Endothelial cell of umbilical vein (primary cell): Measurements from ENCODE around the gene PACSIN2. TPM values are rescaled to one million over a fixed set of nuclear protein-coding genes. Genes with fewer than 3 reads are reported as not detected.

ENCODE experiments used
- BruUV-seq: library from RNA; stranded (reverse); fragments of 400-500 nt; replicated peaks from 2 replicates; lab custom pipeline; 2021; lab: Mats Ljungman, UMichigan
- CTCF ChIA-PET: fragments of 300-600, 350-600 bp; sonication (Branson Sonifier 250); formaldehyde crosslinking; loops from one replicate; lab custom pipeline; 2021; ENCODE audit warnings: antibody characterized with exemption, inconsistent platforms; lab: Charles Lee
- POLR2A ChIA-PET: fragments of 300-600, 350-600 bp; sonication (Branson Sonifier 250); formaldehyde crosslinking; loops from one replicate; lab custom pipeline; 2021; ENCODE audit warnings: antibody characterized with exemption, inconsistent platforms; lab: Charles Lee
- DNase-seq: peaks from one replicate; pipeline ENCODE4 v3.0.0-alpha.2; 2011; ENCODE audit warnings: low read depth, low spot score
- FAIRE-seq: peaks from 2 replicates; lab custom pipeline; 2011; peaks lifted over from hg19 to GRCh38; lab: Jason Lieb, UNC
- H2AFZ ChIP-seq: 2 replicates; pipeline ENCODE4 v1.6.0; 2012; ENCODE audit warnings: low read depth, low read length, control low read depth, inconsistent platforms
- H3K27ac ChIP-seq: 2 replicates; pipeline ENCODE4 v1.5.1; 2011; ENCODE audit warnings: low read depth, mild to moderate bottlenecking, control low read depth, low read length, moderate library complexity; ENCODE audit not compliant: insufficient read depth
- H3K27me3 ChIP-seq, 2 experiments: 2 replicates each; pipeline versions ENCODE4 v1.6.0 to v1.6.1; 2011; ENCODE audit warnings: low read length in 2 of 2, mixed read lengths in 1 of 2; ENCODE audit not compliant: control insufficient read depth in 2 of 2, insufficient read depth in 2 of 2
- H3K36me3 ChIP-seq, 2 experiments: 2 replicates in 1 of 2; 3 replicates in 1 of 2; pipeline ENCODE4 v1.5.1; 2011; ENCODE audit warnings: low read length in 2 of 2, mild to moderate bottlenecking in 1 of 2, moderate library complexity in 1 of 2; ENCODE audit not compliant: control insufficient read depth in 2 of 2, insufficient read depth in 2 of 2; ENCODE audit errors: extremely low read depth in 1 of 2
- H3K4me1 ChIP-seq: 3 replicates; pipeline ENCODE4 v1.5.1; 2011; ENCODE audit warnings: mild to moderate bottlenecking, low read length; ENCODE audit not compliant: control insufficient read depth, insufficient read depth; ENCODE audit errors: extremely low read depth
- H3K4me2 ChIP-seq: 2 replicates; pipeline ENCODE4 v1.6.1; 2011; ENCODE audit warnings: low read length, control low read depth, mixed read lengths; ENCODE audit not compliant: insufficient read depth
- H3K4me3 ChIP-seq, 3 experiments: fragments of 200-600 bp in 1 of 3; sonication (generic), shearing (Covaris generic) in 1 of 3; replicated peaks in 1 of 3; 2 replicates each; pipeline ENCODE4 v1.5.1; 2011 to 2016; ENCODE audit warnings: control low read depth in 3 of 3, low read length in 3 of 3, mild to moderate bottlenecking in 2 of 3, inconsistent platforms in 1 of 3, low read depth in 1 of 3, moderate library complexity in 1 of 3; ENCODE audit not compliant: insufficient read depth in 1 of 3
- H3K79me2 ChIP-seq: 2 replicates; pipeline ENCODE4 v1.6.0; 2012; ENCODE audit warnings: low read length, inconsistent platforms; ENCODE audit not compliant: control insufficient read depth, insufficient read depth
- H3K9ac ChIP-seq: replicated peaks from 2 replicates; pipeline ENCODE3; 2011; ENCODE audit warnings: low read length, control low read depth; ENCODE audit not compliant: insufficient read depth; ENCODE audit errors: extremely low read depth
- H3K9me1 ChIP-seq: replicated peaks from 3 replicates; pipeline ENCODE4 v1.6.0; 2011; ENCODE audit warnings: mild to moderate bottlenecking, low read length; ENCODE audit not compliant: control insufficient read depth, insufficient read depth; ENCODE audit errors: extremely low read depth
- H3K9me3 ChIP-seq: replicated peaks from 2 replicates; pipeline ENCODE4 v1.5.1; 2012; ENCODE audit warnings: low read length, inconsistent platforms; ENCODE audit not compliant: control insufficient read depth, insufficient read depth
- H4K20me1 ChIP-seq: replicated peaks from 2 replicates; pipeline ENCODE3; 2011; ENCODE audit warnings: mild to moderate bottlenecking, low read length; ENCODE audit not compliant: control insufficient read depth, insufficient read depth; ENCODE audit errors: extremely low read depth
- FOS ChIP-seq: IDR thresholded peaks from 2 replicates; pipeline ENCODE4 v1.6.1; 2011; ENCODE audit warnings: mild to moderate bottlenecking, low read length, moderate library complexity, borderline replicate concordance; ENCODE audit not compliant: insufficient read depth
- dilution Hi-C: fragments of 300-500 bp; cut with MboI; formaldehyde crosslinking; loops from one replicate; pipeline ENCODE4 v1.15.0; 2019; ENCODE audit warnings: low sequenced_read_pairs; ENCODE audit not compliant: extremely low pct_ligation_motif_present
- intact Hi-C: fragments of 100-400 bp; cut with micrococcal nuclease; formaldehyde crosslinking; loops from one replicate; pipeline ENCODE4 v1.10.0; 2022
- polyA plus RNA-seq, 4 experiments: library from polyadenylated mRNA; depleted of rRNA in 3 of 4; stranded (reverse) in 3 of 4; unstranded in 1 of 4; fragments of >200 nt; gene quantifications; 2 replicates each; pipeline versions ENCODE4 v1.2.1 to v1.2.3, GENCODE V29; 2011 to 2012; ENCODE audit warnings: missing spikeins in 1 of 4
- total RNA-seq: library from RNA; stranded (reverse); gene quantifications from 2 replicates; pipeline ENCODE4 v1.2.3, GENCODE V29; 2021
- TF ChIP-seq, protein P1 (sequence below): IDR thresholded peaks from 2 replicates; pipeline ENCODE4 v1.6.1; 2011; ENCODE audit not compliant: insufficient read depth, insufficient read length
- TF ChIP-seq, protein P2 (sequence below), 2 donors: IDR thresholded peaks; 1 replicate in 1 of 2; 2 replicates in 1 of 2; pipeline ENCODE4 v1.5.1; 2011; ENCODE audit warnings: low read length in 2 of 2, mild to moderate bottlenecking in 2 of 2, moderate library complexity in 2 of 2, control low read depth in 1 of 2, inconsistent platforms in 1 of 2, low read depth in 1 of 2; ENCODE audit not compliant: insufficient read depth in 1 of 2; ENCODE audit errors: extremely low read depth in 1 of 2

The PACSIN2 gene
- total and polyA plus RNA-seq, 2 donors (not counting 3 experiments of a cell fraction or from before 2014, with no cell fraction given), result 46.2 to 64.5 TPM

DNA sequence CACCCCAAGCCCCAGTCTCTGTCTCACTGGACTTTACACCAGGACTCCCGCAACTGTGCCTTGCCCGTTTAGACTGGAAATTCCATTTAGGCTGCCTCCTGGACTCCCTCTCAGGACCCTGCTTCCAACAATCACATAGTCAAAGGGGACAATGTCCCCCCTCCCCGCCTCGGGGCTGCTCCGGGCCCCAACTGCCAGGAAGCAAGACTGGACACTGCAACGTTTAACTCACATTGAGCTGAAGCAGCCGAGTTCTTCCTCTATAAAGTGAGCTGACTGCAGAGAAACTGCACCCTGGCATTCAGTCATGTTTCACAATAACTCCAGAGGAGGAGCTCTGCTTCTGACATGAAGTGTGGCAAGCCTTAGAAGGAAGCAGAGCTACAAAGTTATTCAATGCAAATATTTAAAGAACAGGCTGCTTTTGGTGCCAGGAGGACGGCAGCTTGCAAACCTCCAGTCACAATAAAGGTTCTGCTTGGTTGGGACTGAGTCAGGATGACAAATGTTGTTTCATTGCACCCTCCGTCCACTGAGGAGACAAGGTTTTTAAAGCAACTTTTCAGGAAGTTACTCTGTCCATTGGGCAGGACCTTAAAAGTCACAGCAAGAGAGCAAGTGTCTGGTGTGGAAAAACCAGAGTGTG lies 19.9 kb downstream of the PACSIN2 start:
- no peak overlapping the region for H3K27ac ChIP-seq
- no peak overlapping the region for H3K9ac ChIP-seq
- POLR2A ChIA-PET, result no interaction called here
- no peaks in the 10 kb centered on the region for H3K36me3 ChIP-seq
- CTCF ChIA-PET, result interaction anchor here (0.6 to 1.9 kb wide), 7 partner anchors 13 to 61 kb away, joined by 3 to 11 read pairs (median 4); partner anchors contain the start of gene PACSIN2
- intact Hi-C loops, result no loop called here
- H3K4me1 ChIP-seq, result peaks cover 35% of the 10 kb centered on the region
- no peaks in the 10 kb centered on the region for H3K27me3 ChIP-seq
- no peaks in the 10 kb centered on the region for H3K9me3 ChIP-seq
- H3K4me2 ChIP-seq, result no peak overlapping the region
- H3K4me3 ChIP-seq, result no peak overlapping the region
- FAIRE-seq, result peak; percentile 92
- dilution Hi-C loops, result no loop called here
- no TSS peak for BruUV-seq
- no peak overlapping the region for H2AFZ ChIP-seq
- DNase-seq, result peak; percentile 66
- H3K79me2 ChIP-seq, result peaks cover 69% of the 10 kb centered on the region
- H4K20me1 ChIP-seq, result no peaks in the 10 kb centered on the region
- no peaks in the 10 kb centered on the region for H3K9me1 ChIP-seq
- TF ChIP-seq, protein P1, sequence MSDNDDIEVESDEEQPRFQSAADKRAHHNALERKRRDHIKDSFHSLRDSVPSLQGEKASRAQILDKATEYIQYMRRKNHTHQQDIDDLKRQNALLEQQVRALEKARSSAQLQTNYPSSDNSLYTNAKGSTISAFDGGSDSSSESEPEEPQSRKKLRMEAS, result no peak
- peak; percentile 23 for TF ChIP-seq FOS
- TF ChIP-seq, protein P2, sequence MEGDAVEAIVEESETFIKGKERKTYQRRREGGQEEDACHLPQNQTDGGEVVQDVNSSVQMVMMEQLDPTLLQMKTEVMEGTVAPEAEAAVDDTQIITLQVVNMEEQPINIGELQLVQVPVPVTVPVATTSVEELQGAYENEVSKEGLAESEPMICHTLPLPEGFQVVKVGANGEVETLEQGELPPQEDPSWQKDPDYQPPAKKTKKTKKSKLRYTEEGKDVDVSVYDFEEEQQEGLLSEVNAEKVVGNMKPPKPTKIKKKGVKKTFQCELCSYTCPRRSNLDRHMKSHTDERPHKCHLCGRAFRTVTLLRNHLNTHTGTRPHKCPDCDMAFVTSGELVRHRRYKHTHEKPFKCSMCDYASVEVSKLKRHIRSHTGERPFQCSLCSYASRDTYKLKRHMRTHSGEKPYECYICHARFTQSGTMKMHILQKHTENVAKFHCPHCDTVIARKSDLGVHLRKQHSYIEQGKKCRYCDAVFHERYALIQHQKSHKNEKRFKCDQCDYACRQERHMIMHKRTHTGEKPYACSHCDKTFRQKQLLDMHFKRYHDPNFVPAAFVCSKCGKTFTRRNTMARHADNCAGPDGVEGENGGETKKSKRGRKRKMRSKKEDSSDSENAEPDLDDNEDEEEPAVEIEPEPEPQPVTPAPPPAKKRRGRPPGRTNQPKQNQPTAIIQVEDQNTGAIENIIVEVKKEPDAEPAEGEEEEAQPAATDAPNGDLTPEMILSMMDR (IDR thresholded peaks at IDR 0.05; ENCODE audit: extremely low read depth in 1 of 2, insufficient read depth in 1 of 2, low read depth in 1 of 2, low read length in 2 of 2), result no peak
